ENCODE measurements around the gene USP13.
"Not testable (repeated sequence)": the region's sequence is repeated elsewhere in the genome, so short reads cannot be mapped to it uniquely, and the experiment has no call there.

USP13 gene

DNA sequence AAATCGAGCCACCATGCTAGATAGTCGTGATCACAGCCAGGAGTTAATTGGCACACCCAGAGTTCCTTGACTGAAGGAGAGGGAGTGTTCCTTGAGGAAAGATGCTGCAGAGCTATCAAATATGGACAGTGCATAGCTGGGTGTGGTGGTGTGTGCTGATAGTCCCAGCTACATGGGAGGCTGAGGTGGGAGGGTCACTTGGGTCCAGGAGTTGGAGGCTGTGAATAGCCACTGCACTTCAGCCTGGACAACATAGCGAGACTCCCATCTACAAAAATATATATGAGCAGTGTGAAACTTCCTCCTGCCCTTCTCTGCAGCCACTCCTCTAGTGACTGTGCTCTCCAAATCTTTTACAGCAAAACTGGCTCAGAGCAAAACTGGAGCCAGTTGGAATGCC, 10.0 kb upstream of the USP13 start:
- TF ChIP-seq, protein P1, sequence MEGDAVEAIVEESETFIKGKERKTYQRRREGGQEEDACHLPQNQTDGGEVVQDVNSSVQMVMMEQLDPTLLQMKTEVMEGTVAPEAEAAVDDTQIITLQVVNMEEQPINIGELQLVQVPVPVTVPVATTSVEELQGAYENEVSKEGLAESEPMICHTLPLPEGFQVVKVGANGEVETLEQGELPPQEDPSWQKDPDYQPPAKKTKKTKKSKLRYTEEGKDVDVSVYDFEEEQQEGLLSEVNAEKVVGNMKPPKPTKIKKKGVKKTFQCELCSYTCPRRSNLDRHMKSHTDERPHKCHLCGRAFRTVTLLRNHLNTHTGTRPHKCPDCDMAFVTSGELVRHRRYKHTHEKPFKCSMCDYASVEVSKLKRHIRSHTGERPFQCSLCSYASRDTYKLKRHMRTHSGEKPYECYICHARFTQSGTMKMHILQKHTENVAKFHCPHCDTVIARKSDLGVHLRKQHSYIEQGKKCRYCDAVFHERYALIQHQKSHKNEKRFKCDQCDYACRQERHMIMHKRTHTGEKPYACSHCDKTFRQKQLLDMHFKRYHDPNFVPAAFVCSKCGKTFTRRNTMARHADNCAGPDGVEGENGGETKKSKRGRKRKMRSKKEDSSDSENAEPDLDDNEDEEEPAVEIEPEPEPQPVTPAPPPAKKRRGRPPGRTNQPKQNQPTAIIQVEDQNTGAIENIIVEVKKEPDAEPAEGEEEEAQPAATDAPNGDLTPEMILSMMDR (conservative IDR thresholded peaks at IDR 0.05), result no peak
- H3K27ac ChIP-seq, result no peak overlapping the region

DNA sequence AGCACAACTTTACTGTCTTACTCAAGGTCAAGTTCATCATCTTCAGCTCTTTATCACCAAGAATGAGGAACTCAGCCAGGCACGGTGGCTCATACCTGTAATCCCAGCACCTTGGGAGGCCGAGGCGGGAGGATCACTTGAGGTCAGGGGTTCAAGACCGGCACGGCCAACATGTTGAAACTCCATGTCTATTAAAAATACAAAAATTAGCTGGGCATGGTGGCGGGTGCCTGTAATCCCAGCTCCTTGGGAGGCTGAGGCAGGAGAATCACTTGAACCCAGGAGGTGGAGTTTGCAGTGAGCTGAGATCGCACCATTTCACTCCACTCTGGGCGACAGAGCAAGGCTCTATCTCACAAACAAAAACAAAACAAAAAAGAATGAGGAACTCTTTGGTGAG, 9.0 kb upstream of the USP13 start:
- H3K27ac ChIP-seq, result not testable (repeated sequence)

- H3K27ac ChIP-seq, result no peak overlapping the region
- TF ChIP-seq, protein P1 (conservative IDR thresholded peaks at IDR 0.05), result no peak
Measured at GRCh38 chr3:179646177-179646576, 6.7 kb upstream of the USP13 start.

DNA sequence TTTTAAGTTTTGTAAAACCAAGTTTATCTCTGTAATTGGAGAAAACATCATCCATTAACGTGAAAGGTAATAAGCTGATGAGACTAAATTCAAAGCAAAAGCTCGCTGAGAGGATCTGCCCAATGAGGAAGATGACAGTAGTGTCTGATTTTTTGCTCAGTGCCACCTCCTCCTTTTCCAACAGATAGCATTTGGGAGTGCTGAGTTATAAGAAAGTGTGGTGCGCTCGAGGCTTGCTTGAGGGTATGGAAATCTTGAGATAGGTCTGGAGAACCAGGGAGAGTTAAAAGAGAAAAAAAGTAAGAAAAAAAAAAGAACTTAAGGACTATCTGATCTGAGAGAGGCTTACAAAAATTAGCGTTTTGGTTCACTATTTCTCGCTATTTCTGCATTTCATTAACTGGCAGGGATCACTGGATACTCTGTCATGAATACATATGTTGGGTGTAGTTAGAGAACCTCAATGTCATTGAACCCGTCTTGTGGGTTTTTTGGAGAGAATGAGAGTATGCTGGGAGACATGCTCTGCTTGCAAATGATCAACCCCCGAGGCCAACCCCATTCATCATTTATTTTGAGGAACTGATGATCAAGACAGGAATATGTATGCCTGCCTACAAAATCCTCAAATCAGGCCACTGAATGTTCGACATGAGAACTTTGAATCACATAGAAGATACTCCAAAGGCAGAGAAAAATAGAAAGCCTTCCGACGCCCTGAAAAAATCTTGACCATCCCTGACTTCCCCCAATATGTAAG, 973 bp upstream of the USP13 start:
- H3K27ac ChIP-seq, result peak overlapping the region; percentile 91
- TF ChIP-seq, protein P1 (conservative IDR thresholded peaks at IDR 0.05), result no peak

DNA sequence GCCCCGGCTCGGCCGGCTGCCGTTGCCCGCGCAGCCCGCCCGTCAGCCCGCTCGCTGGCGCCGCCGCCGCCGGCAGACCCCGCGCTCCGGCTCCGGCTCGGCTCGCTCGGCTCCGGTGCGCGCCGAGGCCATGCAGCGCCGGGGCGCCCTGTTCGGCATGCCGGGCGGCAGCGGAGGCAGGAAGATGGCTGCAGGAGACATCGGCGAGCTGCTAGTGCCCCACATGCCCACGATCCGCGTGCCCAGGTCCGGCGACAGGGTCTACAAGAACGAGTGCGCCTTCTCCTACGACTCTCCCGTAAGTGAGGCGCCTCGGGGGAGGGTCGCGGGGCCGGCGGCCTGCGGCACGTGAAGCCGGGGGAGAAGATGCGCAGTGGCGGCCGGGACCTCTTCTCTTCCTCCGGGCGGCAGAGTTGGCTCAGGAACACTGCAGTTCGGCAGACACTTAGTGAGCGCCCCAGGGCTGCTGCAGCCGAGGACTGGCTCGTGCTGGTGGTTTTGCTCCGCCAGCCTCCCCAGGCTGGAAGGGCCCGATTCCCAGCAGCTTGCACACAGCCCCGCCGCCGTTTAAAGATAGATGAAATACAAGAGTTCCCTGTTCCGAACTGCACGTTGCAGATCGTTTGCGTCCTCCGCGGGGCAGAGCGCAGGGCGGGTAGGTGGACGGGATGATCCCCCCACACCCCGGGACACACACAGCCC, 407 bp downstream of the USP13 start:
- peak overlapping the region; percentile 91 for H3K27ac ChIP-seq
- TF ChIP-seq, protein P1 (conservative IDR thresholded peaks at IDR 0.05), result no peak; the same call in 1 of the 2 replicates

- TF ChIP-seq, protein P1 (conservative IDR thresholded peaks at IDR 0.05), result no peak
- H3K27ac ChIP-seq, result no peak overlapping the region
Measured at GRCh38 chr3:179655236-179655635, 2.4 kb downstream of the USP13 start.

- TF ChIP-seq, protein P1 (conservative IDR thresholded peaks at IDR 0.05), result no peak
- no peak overlapping the region for H3K27ac ChIP-seq
Measured at GRCh38 chr3:179658606-179659005, 5.8 kb downstream of the USP13 start.

DNA sequence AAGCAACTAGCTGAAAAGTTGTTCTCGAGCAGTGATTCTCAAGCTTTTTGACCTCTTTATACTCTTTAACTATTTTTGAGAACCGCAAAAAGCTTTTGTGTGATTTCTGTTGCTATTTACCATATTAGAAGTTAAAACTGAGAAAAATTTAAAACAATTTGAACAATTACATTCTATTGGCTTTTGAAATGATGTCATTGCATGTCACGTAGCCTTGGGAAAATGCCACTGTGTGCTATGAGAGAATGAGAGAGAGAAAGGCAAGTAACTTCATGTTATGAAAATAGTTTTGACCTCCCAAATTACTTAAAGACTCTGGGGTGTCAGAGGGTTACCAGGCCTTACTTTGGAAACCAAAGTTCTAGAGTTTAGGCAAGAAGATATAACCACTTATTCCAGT, 8.0 kb downstream of the USP13 start:
- TF ChIP-seq, protein P1 (conservative IDR thresholded peaks at IDR 0.05), result no peak
- H3K27ac ChIP-seq, result no peak overlapping the region
